ENCODE measurements around the gene SPHKAP. TPM values are rescaled to one million over a fixed set of nuclear protein-coding genes. Genes with fewer than 3 reads are reported as not detected.

The SPHKAP gene
- total RNA-seq, 4 donors from 2014 or later, result under 0.01 TPM; not detected in 3

DNA sequence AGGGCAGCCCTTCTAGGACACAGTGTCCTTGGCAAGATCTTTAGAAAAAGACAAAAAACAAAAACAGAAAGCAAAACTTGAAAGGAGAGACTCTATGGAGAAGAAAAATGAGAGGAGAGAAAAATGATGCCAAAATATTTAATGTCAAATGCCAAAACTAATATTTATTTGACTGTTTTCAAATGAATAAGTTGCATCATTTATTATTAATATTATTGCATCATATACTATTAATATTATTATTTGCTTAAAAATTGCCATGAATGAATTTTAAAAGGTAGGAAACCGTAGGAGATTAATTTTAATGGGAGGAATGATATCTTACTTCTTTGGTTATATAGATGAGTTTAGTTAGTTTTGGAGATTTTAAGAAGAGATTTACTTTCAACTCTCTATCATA is 165.7 kb downstream of the SPHKAP start:
- WGBS, 2 donors, result 67 to 71% methylated on average over 1 of the region's 1 CpG
- no peaks in the 10 kb centered on the region for H3K36me3 ChIP-seq
- TF ChIP-seq, protein P1, sequence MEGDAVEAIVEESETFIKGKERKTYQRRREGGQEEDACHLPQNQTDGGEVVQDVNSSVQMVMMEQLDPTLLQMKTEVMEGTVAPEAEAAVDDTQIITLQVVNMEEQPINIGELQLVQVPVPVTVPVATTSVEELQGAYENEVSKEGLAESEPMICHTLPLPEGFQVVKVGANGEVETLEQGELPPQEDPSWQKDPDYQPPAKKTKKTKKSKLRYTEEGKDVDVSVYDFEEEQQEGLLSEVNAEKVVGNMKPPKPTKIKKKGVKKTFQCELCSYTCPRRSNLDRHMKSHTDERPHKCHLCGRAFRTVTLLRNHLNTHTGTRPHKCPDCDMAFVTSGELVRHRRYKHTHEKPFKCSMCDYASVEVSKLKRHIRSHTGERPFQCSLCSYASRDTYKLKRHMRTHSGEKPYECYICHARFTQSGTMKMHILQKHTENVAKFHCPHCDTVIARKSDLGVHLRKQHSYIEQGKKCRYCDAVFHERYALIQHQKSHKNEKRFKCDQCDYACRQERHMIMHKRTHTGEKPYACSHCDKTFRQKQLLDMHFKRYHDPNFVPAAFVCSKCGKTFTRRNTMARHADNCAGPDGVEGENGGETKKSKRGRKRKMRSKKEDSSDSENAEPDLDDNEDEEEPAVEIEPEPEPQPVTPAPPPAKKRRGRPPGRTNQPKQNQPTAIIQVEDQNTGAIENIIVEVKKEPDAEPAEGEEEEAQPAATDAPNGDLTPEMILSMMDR (IDR thresholded peaks at IDR 0.05), result no peak
- TF ChIP-seq POLR2A (IDR thresholded peaks at IDR 0.05), result no peak
- H3K27ac ChIP-seq, result no peak overlapping the region
- intact Hi-C loops (cut with DNase I), result no loop called here
- no peak for DNase-seq
- no peaks in the 10 kb centered on the region for H3K27me3 ChIP-seq
- H3K9me3 ChIP-seq, result no peaks in the 10 kb centered on the region
- no peaks in the 10 kb centered on the region for H3K4me1 ChIP-seq
- H3K4me3 ChIP-seq, result no peak overlapping the region

- Histone ChIP-seq H3K27me3 (no peaks in the 10 kb centered on the region), H3K36me3 (no peaks in the 10 kb centered on the region), H3K27ac (no peak overlapping the region), H3K4me1 (no peaks in the 10 kb centered on the region), H3K4me3 (no peak overlapping the region), H3K9me3 (no peaks in the 10 kb centered on the region)
- no peak for TF ChIP-seq POLR2A (IDR thresholded peaks at IDR 0.05)
- TF ChIP-seq, protein P1 (IDR thresholded peaks at IDR 0.05), result no peak
- intact Hi-C loops (cut with DNase I), result no loop called here
- 27 to 51% methylated on average over 3 of the region's 3 CpGs for WGBS, 2 donors
- DNase-seq, result no peak
Measured at GRCh38 chr2:227996366-227996765, 185.1 kb downstream of the SPHKAP start.

- intact Hi-C loops (cut with DNase I), result no loop called here
Measured at GRCh38 chr2:227990937-227991336, 190.6 kb downstream of the SPHKAP start.

DNA sequence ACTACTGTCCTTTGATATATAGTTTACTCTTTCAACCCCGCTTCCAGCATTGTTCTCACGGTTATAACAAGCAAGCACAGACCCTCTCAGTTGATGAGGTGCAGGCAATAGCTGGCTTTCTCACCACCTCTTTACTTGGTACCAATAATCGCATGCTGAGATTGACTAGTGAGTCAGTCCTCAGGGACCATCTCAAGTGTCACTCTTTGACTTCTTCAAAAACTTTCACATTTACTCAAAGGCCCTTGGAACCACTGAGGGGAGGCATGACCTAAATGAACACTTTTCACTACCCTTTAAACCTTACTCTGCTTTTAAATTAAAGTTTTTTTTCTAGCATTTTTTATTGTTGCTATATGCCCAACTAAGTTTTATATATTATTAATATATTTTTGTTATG is 208.2 kb downstream of the SPHKAP start:
- intact Hi-C loops (cut with DNase I), result no loop called here
- Histone ChIP-seq H3K27ac (no peak overlapping the region), H3K27me3 (no peaks in the 10 kb centered on the region), H3K4me3 (no peak overlapping the region), H3K36me3 (no peaks in the 10 kb centered on the region), H3K9me3 (no peaks in the 10 kb centered on the region), H3K4me1 (no peaks in the 10 kb centered on the region)
- DNase-seq, result no peak
- TF ChIP-seq, protein P1 (IDR thresholded peaks at IDR 0.05), result no peak
- TF ChIP-seq POLR2A (IDR thresholded peaks at IDR 0.05), result no peak
- WGBS, 2 donors, result 66 to 72% methylated on average over 3 of the region's 3 CpGs

More at GRCh38 chr2:227990937-227991336, 190.6 kb downstream of the SPHKAP start:
- H3K36me3 ChIP-seq, result no peaks in the 10 kb centered on the region
- no peak overlapping the region for H3K27ac ChIP-seq
- H3K27me3 ChIP-seq, result no peaks in the 10 kb centered on the region
- TF ChIP-seq POLR2A (IDR thresholded peaks at IDR 0.05), result no peak
- TF ChIP-seq, protein P1 (IDR thresholded peaks at IDR 0.05), result no peak
- no peak for DNase-seq
- H3K4me1 ChIP-seq, result no peaks in the 10 kb centered on the region
- no peak overlapping the region for H3K4me3 ChIP-seq
- no peaks in the 10 kb centered on the region for H3K9me3 ChIP-seq
- WGBS, 2 donors, result 67 to 70% methylated on average over 4 of the region's 4 CpGs

DNA sequence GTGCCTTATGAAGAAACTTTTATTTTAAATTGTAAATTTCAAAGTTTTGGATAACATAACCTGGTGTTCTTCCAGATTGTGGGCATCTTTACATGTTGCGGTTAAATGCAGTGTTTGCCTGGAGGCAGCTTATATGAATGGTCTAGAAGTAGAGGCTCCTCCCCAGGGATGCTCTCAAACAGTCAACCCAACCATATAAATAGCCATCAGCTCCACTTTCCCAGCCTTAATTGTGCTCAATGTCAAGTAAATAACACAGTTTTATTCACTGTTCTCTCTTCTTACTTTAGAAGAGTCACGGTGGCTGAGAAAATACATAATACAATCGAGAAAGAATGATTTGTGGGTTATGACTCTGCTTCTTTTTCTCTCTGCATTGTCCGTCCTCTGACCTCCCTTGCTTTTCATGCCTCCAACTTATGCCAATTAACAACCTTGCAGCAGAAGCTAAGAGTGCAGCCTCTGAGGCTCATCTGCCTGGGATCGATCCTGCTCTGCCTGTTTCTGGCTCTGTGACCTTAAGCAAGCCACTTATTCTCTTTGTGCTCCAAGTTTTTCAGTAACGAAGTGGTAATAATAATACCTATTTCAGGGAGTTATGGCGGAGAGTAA is 209.8 kb downstream of the SPHKAP start:
- intact Hi-C loops (cut with DNase I), result no loop called here
- Histone ChIP-seq H3K36me3 (no peaks in the 10 kb centered on the region), H3K4me1 (no peaks in the 10 kb centered on the region), H3K27ac (no peak overlapping the region), H3K4me3 (no peak overlapping the region), H3K9me3 (no peaks in the 10 kb centered on the region), H3K27me3 (no peaks in the 10 kb centered on the region)
- 64 to 74% methylated on average over 7 of the region's 7 CpGs for WGBS, 2 donors
- no peak for DNase-seq
- TF ChIP-seq POLR2A (IDR thresholded peaks at IDR 0.05), result no peak
- TF ChIP-seq, protein P1 (IDR thresholded peaks at IDR 0.05), result no peak
